Endodermal cell (in vitro differentiated cells): Measurements from ENCODE around the gene CCDC80. TPM values are rescaled to one million over a fixed set of nuclear protein-coding genes. Genes with fewer than 3 reads are reported as not detected.

Experiments used
- DNase-seq: peaks from one replicate; pipeline ENCODE4 v3.0.0-alpha.2; 2017
- H3K27ac ChIP-seq: 2 replicates; pipeline ENCODE4 v1.5.1; 2013; ENCODE audit warnings: mild to moderate bottlenecking, low read depth, low read length, moderate library complexity
- H3K27me3 ChIP-seq: 2 replicates; pipeline ENCODE4 v1.6.1; 2013; ENCODE audit warnings: mild to moderate bottlenecking, low read length, moderate library complexity; ENCODE audit not compliant: insufficient read depth, control insufficient read depth, poor library complexity, severe bottlenecking
- H3K36me3 ChIP-seq: 2 replicates; pipeline ENCODE4 v1.7.0; 2013; ENCODE audit warnings: mild to moderate bottlenecking, low read length, moderate library complexity; ENCODE audit not compliant: control insufficient read depth, insufficient read depth
- H3K4me1 ChIP-seq: one replicate; pipeline ENCODE4 v1.7.0; 2013; ENCODE audit warnings: low read length; ENCODE audit not compliant: control insufficient read depth, insufficient read depth
- H3K4me3 ChIP-seq: 2 replicates; pipeline ENCODE4 v1.5.1; 2013; ENCODE audit warnings: mild to moderate bottlenecking, low read length, moderate library complexity
- H3K9ac ChIP-seq: 2 replicates; pipeline ENCODE4 v1.6.1; 2013; ENCODE audit warnings: mild to moderate bottlenecking, low read length, moderate library complexity; ENCODE audit not compliant: poor library complexity, severe bottlenecking; ENCODE audit errors: extremely low read depth
- H3K9me3 ChIP-seq: 2 replicates; pipeline ENCODE4 v1.6.1; 2013; ENCODE audit warnings: mild to moderate bottlenecking, low read length, moderate library complexity; ENCODE audit not compliant: control insufficient read depth
- H3K27ac Mint-ChIP-seq: 2 replicates; pipeline ENCODE4 v1.8.0; 2020; ENCODE audit warnings: mixed read lengths
- H3K27me3 Mint-ChIP-seq: 2 replicates; pipeline ENCODE4 v1.8.0; 2021; ENCODE audit warnings: mild to moderate bottlenecking, mixed read lengths; ENCODE audit not compliant: insufficient read depth
- H3K36me3 Mint-ChIP-seq: 2 replicates; pipeline ENCODE4 v1.8.0; 2020; ENCODE audit warnings: low read depth, mixed read lengths
- H3K4me1 Mint-ChIP-seq: 2 replicates; pipeline ENCODE4 v1.8.0; 2020; ENCODE audit warnings: mixed read lengths
- H3K4me3 Mint-ChIP-seq: 2 replicates; pipeline ENCODE4 v1.8.0; 2020; ENCODE audit warnings: mild to moderate bottlenecking, moderate library complexity, mixed read lengths
- H3K9me3 Mint-ChIP-seq: 2 replicates; pipeline ENCODE4 v1.8.0; 2020; ENCODE audit warnings: mild to moderate bottlenecking, mixed read lengths
- whole genome bisulfite sequencing, 2 experiments: methylation state at CpG; one replicate each; pipeline versions ENCODE4 v1.1.5 to v1.1.7; 2013; ENCODE audit warnings: missing lambda C conversion rate in 2 of 2, mixed read lengths in 1 of 2; ENCODE audit not compliant: insufficient coverage in 1 of 2, insufficient read length in 1 of 2; 5-methylcytosine and 5-hydroxymethylcytosine counted together
- total RNA-seq, 2 donors: library from RNA; stranded (reverse); fragmentation: NEBNext Ultra II Directional in 1 of 2; extraction: Animal tissue kit (Norgen Biotek cat#: 25700) in 1 of 2; gene quantifications; 2 replicates in 1 of 2; 3 replicates in 1 of 2; pipeline ENCODE4 v1.2.1, GENCODE V29; 2021
- TF ChIP-seq, protein P1 (sequence below): fragments of 200-600 bp; sonication (generic); conservative IDR thresholded peaks from 2 replicates; pipeline ENCODE4 v1.5.0; 2021; ENCODE audit warnings: antibody characterized with exemption, mild to moderate bottlenecking

CCDC80 gene
- total RNA-seq, 2 donors from 2014 or later, result 4.6 to 31.5 TPM

DNA sequence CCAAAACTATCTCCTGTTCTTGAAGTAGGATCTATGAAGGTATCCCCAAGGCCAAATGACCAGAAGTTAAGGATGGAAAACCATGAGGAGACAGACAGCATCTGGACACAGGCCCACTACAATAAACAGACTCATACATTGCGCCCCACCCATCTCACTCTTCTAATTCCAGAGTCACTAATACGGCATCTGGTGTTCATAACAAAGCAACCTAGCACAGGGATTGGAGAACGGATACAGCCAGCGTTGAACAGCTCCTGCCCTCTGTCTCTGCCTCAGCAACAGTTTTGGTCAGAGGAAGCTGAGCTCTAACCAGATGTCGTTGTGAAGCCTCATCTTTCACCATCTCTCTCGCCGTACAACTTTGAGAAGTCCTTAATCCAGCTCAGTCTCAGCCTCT, 44.5 kb upstream of the CCDC80 start:
- Mint-ChIP-seq H3K9me3 (no peaks in the 10 kb centered on the region), H3K4me3 (no peak overlapping the region), H3K27ac (no peak overlapping the region), H3K4me1 (peaks cover 22% of the 10 kb centered on the region), H3K27me3 (no peaks in the 10 kb centered on the region), H3K36me3 (no peaks in the 10 kb centered on the region)
- Histone ChIP-seq H3K36me3 (no peaks in the 10 kb centered on the region), H3K9ac (no peak overlapping the region), H3K4me3 (no peak overlapping the region), H3K9me3 (no peaks in the 10 kb centered on the region), H3K4me1 (peaks cover 3% of the 10 kb centered on the region), H3K27me3 (no peaks in the 10 kb centered on the region), H3K27ac (no peak overlapping the region)
- TF ChIP-seq, protein P1, sequence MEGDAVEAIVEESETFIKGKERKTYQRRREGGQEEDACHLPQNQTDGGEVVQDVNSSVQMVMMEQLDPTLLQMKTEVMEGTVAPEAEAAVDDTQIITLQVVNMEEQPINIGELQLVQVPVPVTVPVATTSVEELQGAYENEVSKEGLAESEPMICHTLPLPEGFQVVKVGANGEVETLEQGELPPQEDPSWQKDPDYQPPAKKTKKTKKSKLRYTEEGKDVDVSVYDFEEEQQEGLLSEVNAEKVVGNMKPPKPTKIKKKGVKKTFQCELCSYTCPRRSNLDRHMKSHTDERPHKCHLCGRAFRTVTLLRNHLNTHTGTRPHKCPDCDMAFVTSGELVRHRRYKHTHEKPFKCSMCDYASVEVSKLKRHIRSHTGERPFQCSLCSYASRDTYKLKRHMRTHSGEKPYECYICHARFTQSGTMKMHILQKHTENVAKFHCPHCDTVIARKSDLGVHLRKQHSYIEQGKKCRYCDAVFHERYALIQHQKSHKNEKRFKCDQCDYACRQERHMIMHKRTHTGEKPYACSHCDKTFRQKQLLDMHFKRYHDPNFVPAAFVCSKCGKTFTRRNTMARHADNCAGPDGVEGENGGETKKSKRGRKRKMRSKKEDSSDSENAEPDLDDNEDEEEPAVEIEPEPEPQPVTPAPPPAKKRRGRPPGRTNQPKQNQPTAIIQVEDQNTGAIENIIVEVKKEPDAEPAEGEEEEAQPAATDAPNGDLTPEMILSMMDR, result no peak
- 89 to 96% methylated on average over 7 of the region's 7 CpGs for WGBS, 2 experiments
- DNase-seq, result no peak

DNA sequence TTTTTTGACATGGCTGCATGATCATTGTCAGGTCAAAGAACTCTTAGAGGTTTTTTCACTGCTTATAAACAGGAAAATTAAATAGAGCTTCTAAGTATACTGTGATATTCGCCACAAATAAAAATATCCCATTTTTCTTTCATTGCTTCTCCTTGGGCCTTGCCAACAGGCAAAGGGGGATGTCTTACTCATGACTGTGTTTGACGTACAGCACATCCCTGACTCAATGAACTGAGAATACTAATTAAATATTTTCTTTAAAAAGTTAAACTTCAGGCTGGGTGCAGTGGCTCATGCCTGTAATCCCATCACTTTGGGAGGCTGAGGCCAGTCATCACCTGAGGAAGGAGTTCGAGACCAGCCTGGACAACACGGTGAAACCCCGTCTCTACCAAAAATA, 41.4 kb upstream of the CCDC80 start:
- Histone ChIP-seq H3K27ac (no peak overlapping the region), H3K27me3 (no peaks in the 10 kb centered on the region), H3K9ac (no peak overlapping the region), H3K36me3 (no peaks in the 10 kb centered on the region), H3K4me3 (no peak overlapping the region), H3K4me1 (no peaks in the 10 kb centered on the region), H3K9me3 (no peaks in the 10 kb centered on the region)
- WGBS, 2 experiments, result 92 to 100% methylated on average over 2 to 5 of the region's 5 CpGs
- H3K27ac Mint-ChIP-seq, result no peak overlapping the region
- no peak for DNase-seq
- TF ChIP-seq, protein P1, result no peak
- H3K9me3 Mint-ChIP-seq, result no peaks in the 10 kb centered on the region
- H3K4me3 Mint-ChIP-seq, result no peak overlapping the region
- no peaks in the 10 kb centered on the region for H3K27me3 Mint-ChIP-seq
- no peaks in the 10 kb centered on the region for H3K36me3 Mint-ChIP-seq
- H3K4me1 Mint-ChIP-seq, result peaks cover 9% of the 10 kb centered on the region

- Histone ChIP-seq H3K4me1 (no peaks in the 10 kb centered on the region), H3K36me3 (no peaks in the 10 kb centered on the region), H3K9me3 (no peaks in the 10 kb centered on the region), H3K4me3 (no peak overlapping the region), H3K27ac (no peak overlapping the region), H3K9ac (no peak overlapping the region), H3K27me3 (no peaks in the 10 kb centered on the region)
- TF ChIP-seq, protein P1, result no peak
- Mint-ChIP-seq H3K4me1 (peaks cover 6% of the 10 kb centered on the region), H3K36me3 (no peaks in the 10 kb centered on the region), H3K9me3 (no peaks in the 10 kb centered on the region), H3K27ac (no peak overlapping the region), H3K27me3 (no peaks in the 10 kb centered on the region), H3K4me3 (no peak overlapping the region)
- 90 to 94% methylated on average over 1 to 2 of the region's 2 CpGs for WGBS, 2 experiments
- DNase-seq, result no peak
Measured at GRCh38 chr3:112681822-112682325, 40.9 kb upstream of the CCDC80 start.
